ENCODE results near the gene C1QTNF9. TPM values are rescaled to one million over a fixed set of nuclear protein-coding genes. Genes with fewer than 3 reads are reported as not detected.
"Not testable (repeated sequence)": the region's sequence is repeated elsewhere in the genome, so short reads cannot be mapped to it uniquely, and the experiment has no call there.

Gene C1QTNF9
- total RNA-seq, 1 donor from 2014 or later: not detected

DNA sequence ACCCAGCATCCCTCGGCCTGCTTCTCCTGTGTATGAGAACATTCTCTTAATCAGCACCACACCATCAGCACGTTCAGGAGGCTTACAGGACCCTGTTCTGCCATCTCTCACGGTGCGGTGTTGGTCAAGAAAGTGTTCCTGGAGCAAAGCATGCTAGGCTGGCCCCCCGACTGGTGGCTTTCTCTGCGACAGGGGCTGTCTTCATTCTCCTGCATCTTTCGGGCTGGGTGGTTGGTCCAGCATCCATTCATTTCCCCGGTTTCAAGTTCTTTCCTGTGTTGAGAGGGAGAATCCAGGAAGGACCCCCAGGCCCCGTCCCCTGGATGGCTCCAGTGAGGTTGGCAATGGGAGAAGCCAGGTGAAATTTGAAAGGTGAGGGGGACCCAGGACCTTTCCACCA lies 55.8 kb downstream of the C1QTNF9 start:
- no peak for ATAC-seq

- not testable (repeated sequence) for ATAC-seq
Measured at GRCh38 chr13:24366315-24366714, 56.9 kb downstream of the C1QTNF9 start.

DNA sequence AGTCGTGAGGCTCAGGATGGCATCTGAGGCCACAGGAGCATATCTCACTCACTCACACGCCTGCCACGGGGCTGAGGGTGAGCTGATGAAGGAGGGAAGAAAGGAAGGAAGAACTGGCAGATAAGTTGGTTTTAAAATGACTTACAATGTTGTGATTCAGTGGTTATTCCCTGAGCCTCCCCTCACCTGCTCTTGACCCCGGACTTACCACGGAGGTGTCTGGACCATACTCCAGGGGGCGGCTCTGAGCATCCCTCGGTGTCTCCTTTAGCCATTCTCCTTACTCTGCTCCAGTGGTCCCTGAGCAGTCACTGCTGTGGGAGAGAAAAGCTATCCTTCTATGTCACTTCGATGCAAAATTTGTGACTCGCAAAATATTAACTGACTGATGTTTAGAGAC lies 61.9 kb downstream of the C1QTNF9 start:
- ATAC-seq: not testable (repeated sequence)

Other genes with a start within 250 kb of the C1QTNF9 start
- gene SPATA13, start 148.9 kb upstream of the C1QTNF9 start, total RNA-seq: 2.2 TPM
- gene PARP4, start 203.2 kb downstream of the C1QTNF9 start, total RNA-seq: 41.5 TPM